DOHH2 (cell line): ENCODE measurements around the gene RPH3AL.

Experiments
- EZH2phosphoT487 ChIP-seq: fragments of 200-600 bp; sonication (generic); IDR thresholded peaks from 2 replicates; pipeline ENCODE4 v1.6.1; 2017; ENCODE audit warnings: borderline replicate concordance, mild to moderate bottlenecking, antibody characterized with exemption, low read length, moderate library complexity, mixed read lengths
- TF ChIP-seq, protein P1 (sequence below): fragments of 200-600 bp; sonication (generic); IDR thresholded peaks from one replicate; pipeline ENCODE4 v1.5.1; 2014; ENCODE audit warnings: antibody characterized with exemption, mild to moderate bottlenecking, low read depth, low read length; ENCODE audit not compliant: poor library complexity, severe bottlenecking

- no peak for TF ChIP-seq EZH2phosphoT487
- TF ChIP-seq, protein P1, sequence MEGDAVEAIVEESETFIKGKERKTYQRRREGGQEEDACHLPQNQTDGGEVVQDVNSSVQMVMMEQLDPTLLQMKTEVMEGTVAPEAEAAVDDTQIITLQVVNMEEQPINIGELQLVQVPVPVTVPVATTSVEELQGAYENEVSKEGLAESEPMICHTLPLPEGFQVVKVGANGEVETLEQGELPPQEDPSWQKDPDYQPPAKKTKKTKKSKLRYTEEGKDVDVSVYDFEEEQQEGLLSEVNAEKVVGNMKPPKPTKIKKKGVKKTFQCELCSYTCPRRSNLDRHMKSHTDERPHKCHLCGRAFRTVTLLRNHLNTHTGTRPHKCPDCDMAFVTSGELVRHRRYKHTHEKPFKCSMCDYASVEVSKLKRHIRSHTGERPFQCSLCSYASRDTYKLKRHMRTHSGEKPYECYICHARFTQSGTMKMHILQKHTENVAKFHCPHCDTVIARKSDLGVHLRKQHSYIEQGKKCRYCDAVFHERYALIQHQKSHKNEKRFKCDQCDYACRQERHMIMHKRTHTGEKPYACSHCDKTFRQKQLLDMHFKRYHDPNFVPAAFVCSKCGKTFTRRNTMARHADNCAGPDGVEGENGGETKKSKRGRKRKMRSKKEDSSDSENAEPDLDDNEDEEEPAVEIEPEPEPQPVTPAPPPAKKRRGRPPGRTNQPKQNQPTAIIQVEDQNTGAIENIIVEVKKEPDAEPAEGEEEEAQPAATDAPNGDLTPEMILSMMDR: no peak
Measured at GRCh38 chr17:180381-181244, 172.0 kb downstream of the RPH3AL start.
